Stimulated activated CD4-positive, alpha-beta T cell treated with anti-CD3 and anti-CD28 coated beads, TNF-alpha, amount 100 ng/mL, for 4 hours (primary cell): Measurements from ENCODE around the gene ZBTB43.
A peak's percentile ranks its signal among the peaks of the same experiment; 100 is the strongest.
"Not testable (repeated sequence)": the region's sequence is repeated elsewhere in the genome, so short reads cannot be mapped to it uniquely, and the experiment has no call there.

Experiments
- DNase-seq, 3 experiments: peaks; one replicate each; pipeline ENCODE4 v3.0.0-alpha.2; 2020; ENCODE audit warnings: low read depth in 3 of 3

The ZBTB43 gene

DNA sequence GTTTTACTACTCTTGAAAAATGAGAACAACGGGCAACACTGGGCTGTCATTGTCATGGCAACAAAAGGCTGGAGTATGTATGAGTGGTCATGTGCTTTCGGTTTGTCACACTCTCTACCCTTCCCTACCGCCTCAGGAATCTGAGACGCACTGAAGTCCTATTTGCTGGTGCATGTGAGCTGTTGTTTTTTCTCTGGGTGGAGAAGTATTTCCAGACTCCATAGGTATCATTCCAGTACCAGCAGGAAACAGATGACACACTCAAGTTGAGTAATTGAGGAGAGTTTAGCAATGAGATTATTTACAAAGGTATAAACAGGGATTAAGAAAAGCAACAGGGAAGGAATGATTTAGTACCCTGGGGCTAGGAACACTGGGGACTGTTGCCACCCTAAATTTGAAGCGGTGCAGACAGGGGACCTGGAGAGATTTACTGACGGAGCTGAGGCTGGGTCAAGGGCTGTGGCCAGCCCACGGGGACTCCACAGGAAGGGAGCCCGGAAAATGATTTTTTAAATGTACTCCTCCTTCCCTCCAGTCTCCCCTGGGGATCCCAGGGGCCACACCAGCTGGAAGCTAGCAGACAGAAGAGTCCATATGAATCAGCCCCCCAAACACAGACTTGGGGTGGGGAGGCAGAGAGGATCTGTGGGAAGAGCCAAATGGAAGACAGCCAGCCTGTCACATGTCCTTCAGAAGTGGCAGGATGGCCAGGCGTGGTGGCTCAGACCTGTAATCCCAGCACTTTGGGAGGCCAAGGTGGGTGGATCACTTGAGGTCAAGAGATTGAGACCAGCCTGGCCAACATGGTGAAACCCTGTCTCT is 13.2 kb upstream of the ZBTB43 start:
- DNase-seq: no peak

DNA sequence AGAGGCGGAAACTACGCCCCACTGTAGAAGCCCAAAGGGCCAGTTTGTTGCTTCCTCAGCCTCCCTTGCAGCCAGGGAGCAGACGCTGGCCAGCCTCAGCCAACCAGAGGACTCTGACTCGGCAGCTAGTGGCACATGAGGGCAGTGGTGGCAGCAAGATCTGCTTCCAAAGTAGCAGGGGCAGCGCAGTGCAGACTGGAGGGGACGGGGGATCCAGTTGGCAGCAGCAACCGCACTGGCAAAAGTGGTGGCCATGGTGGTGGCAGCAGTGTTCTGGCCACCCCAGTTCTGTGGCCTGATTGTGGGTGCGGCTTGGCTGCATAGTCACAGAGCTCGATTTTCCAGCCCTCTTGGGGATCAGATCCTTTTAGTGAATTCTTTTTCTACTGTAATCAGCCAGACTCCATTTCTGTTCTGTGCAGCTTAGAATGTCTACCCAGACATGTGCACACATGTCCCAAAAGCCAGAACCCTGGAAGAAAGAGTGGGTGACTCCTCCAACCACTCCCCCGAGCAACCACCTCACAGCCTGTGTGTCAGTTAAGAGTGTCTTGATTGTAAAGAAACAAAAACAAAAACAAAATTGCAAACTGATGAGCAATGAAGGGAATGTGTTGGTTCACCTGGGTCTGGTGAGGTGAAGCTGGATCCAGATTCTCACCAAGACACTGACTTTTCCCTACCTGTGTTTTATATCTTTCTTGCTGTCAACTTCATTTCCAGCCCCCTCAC is 11.0 kb upstream of the ZBTB43 start:
- no peak for DNase-seq

DNA sequence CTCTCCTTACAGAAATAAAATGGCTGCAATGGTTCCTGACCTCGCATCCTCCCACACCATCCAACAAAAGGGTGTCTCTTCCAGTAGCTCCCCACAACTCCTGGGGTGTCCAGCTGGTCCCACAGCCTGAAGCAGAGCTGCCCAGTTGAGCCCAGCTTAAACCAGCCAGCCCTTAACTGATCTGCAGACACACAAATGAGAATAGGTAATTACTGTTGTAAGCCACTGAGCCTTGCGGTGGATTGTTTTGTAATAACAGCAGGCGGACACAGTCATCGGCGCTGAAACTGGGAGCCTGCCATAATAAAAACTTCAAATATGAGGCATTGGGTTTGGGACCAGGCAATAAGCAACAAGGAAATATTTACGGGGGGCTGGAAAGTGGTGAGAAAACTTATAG is 10.4 kb upstream of the ZBTB43 start:
- DNase-seq: no peak

DNA sequence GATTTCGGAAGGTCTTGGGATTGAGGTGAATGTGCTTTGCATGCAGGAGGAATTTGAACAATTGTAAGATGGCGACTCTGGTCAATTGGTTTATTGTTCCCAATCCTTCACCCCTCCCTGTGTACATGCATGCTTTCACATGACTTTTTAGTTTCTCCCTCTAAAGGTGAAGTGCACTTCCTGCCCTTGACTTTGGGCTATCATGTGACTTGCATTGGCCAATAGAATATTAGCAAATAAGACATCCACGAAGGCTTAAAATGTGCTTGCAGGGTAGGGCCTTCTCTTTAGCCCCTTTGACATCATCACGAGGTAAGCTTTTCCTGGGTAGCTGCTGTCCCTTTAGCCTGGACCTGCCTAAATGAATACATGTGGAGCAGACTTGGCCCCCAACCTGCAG is 8.1 kb upstream of the ZBTB43 start:
- no peak for DNase-seq

DNA sequence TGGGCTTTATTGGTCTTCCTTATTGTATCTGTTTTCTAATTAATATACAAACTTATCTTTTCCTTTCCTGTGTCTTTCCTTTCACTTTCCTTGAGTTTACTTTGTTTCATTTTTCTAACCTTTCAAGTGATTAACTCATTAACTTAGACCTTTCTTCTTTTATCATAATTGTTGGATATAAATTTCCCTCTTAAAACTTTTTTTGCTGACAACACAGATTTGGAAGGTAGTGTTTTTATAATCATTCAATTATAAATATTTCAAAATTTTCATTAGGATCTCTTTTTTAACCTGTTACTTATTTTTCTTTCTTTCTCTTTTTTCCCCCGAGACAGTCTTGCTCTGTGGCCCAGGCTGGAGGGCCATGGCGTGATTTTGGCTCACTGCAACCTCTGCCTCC is 6.9 kb upstream of the ZBTB43 start:
- DNase-seq: no peak

DNA sequence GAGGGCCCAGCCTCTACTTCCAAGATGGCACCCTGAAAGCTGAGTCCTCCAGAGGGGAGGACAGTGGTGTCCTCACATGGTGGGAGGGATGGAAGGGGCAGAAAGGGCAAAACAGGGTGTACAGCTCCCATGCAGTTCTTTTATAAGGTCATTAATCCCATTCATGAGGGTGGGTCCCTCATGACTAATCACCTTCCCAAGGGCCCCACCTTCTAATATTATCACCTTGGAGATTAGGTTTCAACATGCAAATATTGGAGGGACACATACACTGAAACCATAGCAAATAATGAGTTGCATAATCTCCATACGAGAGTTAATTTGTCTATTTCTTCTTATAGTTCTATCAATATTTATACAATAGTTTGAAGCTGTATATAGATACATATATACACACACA is 5.8 kb upstream of the ZBTB43 start:
- no peak for DNase-seq

DNA sequence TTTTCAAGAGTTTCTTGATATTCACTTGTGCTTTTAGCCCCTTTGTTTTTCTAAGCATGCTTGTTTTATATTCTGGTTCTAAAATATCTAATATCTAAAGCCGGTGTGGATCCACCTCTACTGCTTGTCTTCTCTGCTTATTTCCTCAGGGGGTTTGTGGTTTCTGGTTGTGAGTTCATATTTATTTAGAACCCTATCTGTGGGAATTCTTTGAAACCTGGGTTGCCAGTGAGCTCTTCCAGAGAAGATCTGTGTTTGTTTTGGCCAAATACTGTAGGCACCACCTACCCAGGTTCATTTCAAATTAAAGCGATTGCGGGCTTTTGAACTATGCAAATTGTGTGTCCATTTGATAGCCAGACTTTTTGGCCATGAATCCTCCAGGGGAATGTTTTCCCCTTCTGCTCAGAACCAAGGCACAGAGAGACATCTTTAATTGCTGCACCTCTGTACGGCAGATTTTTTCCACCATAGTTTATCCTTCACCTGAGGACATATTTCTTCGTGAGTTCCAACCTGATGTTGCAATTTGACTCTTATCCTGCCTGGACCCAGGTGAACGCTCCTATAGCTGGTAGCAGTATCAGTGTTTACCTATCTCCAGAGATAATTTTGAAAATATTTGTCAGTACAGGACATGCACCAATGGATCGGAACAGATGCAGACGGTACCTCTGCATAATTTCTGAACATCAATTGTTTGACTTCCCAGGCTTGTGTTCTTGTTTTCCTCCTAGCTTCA is 2.4 kb upstream of the ZBTB43 start:
- DNase-seq: no peak

DNA sequence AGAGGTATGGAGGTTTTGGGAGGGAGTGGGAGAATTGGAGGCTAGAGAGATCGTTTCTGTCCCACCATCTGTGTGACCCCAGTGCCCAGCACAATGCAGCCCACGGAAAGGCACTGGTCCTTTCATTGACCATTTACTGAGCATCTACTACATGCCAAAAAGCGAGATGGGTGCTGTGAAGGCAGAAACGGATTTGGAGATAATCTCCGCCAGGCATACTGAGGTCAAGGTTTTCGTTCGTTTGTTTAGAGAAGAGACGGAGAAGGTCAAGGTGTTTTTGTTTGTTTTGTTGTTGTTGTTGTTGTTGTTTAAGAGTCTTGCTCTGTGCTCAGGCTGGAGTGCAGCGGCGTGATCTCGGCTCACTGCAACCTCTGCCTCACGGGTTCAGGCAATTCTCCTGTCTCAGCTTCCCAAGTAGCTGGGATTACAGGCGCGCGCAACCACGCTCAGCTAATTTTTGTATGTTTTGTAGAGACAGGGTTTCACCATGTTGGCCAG is 593 bp upstream of the ZBTB43 start:
- no peak for DNase-seq

DNA sequence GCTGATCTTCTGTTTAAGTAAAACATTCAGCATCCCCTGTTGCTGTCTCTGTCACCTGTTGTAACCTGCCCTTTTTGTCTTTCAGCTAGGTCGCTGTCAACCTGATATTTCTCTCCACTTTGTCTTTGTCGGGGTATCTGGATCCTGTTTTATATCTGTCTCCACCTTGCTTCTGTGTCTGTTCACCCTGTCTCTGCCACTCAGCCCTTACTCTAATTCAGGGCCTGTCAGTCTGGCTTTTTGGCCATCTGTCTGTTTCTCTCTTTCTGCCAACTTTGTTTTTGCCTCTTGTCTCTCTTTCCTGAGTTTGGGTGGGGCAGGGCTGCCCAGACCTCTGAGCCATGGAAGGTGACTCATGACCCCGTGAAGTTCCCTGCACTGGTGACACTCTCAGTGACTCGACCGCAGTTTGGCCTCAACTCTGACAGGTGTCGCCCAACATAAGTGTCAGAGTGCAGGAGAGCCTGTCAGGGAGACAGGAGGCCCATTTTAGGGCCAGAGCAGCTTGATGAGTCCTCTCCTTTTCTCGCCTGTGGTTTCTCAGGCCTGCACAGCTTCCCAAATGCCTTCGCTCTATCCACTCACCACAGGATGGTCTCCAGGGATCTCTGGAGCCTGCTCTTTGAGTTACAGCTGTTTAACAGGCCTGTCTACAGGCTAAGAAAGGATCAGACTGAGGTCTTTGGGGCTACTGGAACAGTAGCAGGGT is 868 bp downstream of the ZBTB43 start:
- peak; percentile 24 to 60 (median 58) for DNase-seq

DNA sequence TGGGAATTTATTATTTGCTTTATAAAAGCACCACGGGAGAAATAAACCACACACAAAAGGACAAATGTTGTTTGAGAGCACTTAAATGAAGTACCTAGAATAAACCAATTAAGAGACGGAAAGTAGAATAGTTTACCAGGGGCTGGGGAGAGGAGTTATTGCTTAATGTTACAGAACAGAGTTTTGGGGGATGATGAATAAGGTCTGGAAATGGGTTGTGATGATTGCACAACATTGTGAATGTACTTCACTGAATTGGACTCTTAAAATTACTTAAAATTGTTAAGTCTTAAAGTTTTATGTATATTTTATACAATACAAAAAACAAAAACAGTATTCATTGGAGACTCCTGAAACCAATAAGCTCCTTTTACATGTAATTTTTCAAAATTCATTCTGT is 1.5 kb downstream of the ZBTB43 start:
- DNase-seq: no peak

DNA sequence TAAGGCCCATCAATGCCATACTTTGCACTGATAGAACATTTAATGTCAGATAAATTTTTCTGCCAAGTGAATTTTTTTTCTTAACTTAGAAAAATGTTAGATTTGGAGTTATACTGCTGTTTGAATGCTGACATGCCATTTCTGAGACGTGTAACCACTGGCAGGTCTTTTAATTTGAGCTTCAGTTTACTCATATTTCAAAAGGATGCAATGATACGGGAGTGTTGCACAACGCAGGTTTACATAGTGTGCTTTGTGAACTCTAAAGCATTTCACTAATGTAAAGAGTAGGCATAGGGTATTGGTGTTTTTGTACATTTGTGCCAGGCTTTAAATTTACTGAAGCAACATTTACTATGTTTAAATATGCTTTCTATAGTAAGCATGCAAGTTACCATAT is 4.2 kb downstream of the ZBTB43 start:
- DNase-seq: no peak

DNA sequence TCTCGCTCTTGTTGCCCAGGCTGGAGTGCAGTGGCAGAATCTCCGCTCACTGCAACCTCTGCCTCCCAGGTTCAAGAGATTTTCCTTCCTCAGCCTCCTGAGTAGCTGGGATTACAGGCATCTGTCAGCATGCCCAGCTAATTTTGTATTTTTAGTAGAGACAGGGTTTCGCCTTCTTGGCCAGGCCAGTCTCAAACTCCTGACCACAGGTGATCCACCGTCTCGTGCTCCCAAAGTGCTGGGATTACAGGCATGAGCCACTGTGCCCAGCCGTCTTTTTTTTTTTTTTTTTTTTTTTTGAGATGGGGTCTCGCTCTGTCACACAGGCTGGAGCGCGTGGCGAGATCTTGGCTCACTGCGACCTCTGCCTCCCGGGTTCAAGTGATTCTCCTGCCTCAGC is 5.4 kb downstream of the ZBTB43 start:
- not testable (repeated sequence) for DNase-seq

DNA sequence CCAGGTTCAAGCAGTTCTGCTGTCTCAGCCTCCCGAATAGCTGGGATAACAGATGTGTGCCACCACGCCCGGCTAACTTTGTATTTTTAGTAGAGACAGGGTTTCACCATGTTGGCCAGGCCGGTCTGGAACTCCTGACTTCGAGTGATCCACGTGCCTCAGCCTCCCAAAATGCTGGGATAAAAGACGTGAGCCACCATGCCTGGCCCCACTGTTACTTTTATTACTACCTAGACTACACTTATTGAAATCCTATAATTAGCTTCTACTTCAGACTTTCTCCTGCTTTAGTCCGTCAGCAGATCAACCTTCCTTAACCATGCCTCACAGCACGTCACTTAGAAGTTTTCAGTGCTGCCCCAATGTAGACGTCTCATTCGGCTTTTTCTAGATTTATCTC is 8.2 kb downstream of the ZBTB43 start:
- DNase-seq: no peak

DNA sequence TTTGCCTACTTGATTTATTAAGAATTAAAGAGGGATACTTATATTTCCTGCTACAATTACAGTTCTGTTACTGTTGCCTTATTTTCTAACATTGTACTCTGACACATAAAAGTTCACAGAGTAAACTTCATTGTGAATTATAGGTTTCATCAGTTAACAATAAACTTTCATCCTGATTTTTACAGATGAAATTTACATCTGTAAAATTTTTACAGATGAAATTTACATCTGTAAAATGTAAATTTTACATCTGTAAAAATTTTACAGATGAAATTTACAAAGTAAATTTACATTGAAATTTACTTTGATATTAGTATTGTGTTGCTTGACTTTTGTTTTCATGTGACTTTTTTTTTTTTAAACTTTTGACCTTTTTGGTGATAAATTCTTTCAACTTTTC is 9.3 kb downstream of the ZBTB43 start:
- no peak for DNase-seq

DNA sequence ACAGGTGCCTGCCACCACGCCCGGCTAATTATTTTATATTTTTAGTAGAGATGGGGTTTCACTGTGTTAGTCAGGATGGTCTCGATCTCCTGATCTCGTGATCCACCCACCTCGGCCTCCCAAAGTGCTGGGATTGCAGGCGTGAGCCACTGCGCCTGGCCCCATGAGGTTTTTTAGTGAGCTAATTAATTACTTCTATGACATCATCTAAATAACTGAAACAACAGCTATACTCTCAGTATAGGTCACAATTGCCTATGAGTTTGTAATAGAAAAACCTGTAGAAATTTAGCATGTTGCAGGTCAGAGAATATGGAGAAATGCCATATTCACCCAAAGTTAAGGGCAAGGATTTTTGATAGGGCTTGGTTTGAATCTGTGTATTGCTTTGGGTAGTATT is 12.8 kb downstream of the ZBTB43 start:
- not testable (repeated sequence) for DNase-seq

DNA sequence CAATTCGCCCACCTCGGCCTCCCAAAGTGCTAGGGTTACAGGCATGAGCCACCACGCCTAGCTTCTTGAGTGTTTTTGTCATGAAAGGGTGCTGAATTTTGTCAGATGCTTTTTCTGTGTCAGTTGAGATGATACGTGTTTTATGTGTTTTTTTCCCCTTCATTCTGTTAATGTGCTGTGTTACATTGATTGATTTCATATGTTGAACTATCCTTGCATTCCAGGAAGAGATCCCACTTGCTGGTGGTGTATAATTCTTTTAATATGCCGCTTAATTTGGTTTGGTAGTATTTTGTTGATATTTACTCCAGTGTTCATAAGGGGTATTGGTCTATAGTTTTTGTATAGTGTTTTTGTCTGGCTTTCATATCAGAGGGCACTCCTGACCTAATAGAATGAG is 13.6 kb downstream of the ZBTB43 start:
- DNase-seq: no peak

DNA sequence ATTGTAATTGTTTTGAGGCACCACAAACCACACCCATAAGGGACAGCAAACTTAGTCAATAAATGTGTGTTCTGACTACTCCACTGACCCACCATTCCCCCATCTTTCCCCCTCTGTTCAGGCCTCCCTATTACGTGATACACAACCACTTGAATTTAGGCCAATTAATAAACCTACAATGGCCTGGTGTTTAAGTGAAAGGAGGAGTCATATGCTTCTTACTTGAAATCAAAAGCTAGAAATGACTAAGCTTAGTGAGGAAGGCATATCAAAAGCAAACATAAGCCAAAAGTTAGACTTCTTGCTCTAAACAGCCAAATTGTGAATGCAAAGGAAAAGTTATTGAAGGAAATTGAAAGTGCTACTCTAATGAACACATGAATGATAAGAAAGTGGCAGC is 14.6 kb downstream of the ZBTB43 start:
- no peak for DNase-seq

DNA sequence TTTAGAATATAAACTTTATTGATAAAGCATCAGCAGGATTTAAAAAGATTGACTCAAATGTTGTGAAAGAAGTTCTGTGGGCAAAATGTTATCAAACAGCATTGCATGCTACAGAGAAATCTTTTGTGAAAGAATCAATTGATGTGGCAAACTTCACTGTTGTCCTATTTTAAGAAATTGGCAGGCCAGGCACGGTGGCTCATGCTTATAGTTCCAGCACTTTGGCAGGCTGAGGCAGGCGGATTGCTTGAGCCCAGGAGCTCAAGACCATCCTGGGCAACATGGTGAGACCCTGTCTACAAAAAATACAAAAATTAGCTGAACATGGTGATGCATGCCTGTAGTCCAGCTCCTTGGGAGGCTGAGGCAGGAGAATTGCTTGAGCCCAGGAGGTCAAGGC is 17.4 kb downstream of the ZBTB43 start:
- DNase-seq: no peak

DNA sequence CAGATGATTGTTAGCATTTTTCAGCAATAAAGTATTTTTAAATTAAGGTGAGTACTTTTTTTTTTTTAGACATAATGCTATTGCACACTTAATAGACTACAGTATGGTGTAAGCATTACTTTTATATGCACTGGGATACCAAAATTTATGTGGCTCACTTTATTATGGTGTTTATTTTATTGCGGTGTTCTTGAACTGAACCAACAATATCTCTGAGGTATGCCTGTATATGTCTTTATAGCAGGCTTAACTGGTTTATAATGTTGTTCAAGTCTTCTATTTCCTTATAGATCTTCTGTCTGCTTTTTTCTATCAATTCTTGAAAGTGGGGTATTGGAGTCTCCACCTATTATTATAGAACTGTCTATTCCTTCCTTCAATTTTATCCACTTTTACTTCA is 18.0 kb downstream of the ZBTB43 start:
- no peak for DNase-seq

DNA sequence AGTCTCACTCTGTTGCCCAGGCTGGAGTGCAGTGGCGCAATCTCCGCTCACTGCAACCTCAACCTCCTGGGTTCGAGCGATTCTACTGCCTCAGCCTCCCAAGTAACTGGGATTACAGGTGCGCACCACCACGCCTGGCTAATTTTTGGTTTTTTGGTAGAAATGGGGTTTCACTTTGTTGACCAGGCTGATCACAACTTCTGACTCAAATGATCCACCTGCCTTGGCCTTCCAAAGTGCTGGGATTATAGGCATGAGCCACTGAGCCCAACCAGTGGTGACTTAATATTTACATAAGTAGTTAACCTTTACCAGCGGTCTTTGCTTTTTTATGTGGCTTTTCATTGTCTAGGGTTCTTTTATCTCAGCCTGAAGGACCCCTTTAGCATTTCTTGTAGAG is 19.2 kb downstream of the ZBTB43 start:
- DNase-seq: not testable (repeated sequence)

DNA sequence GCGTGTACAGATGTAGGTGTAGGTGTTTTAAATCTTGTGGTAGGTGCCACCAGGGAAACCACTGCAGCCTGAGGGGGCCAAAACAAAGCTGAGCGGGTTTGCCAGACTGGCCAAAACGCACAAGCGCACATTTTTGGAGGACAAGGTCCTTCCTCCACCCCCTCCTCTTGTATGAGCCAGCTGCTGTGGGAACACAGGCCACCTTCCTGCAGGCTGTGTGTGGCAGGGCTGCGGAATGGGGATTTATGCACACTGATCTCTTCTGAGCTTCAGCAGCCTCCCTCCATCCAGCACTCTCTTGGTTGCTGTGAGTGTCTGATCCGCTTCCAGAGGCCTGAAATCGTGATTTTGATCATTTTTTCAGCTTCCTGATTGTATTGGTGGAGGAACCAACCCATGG is 22.4 kb downstream of the ZBTB43 start:
- no peak for DNase-seq

DNA sequence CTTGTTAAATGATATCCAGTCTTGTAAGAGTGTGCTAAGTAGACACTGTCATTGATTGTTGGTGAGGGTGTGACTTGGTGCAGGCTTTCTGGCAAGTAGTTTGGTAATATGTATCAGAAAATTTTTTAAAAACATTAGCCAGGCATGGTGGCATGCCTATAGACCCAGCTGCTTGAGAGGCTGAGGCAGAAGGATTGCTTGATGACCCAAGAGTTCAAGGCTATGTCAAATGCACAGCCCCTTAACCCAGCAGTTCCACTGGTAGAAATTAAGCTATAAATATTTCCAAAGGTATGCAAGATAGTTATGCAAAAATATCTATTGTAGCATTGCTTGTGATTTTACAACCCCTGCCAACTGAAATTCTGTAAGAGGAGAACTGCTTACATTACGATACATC is 24.2 kb downstream of the ZBTB43 start:
- DNase-seq: no peak
